ENCODE data around the gene DGKK. TPM values are rescaled to one million over a fixed set of nuclear protein-coding genes. Genes with fewer than 3 reads are reported as not detected.
A peak's percentile ranks its signal among the peaks of the same experiment; 100 is the strongest.

DGKK gene
- total and polyA plus RNA-seq, 2 experiments from 2014 or later = 0.15 to 0.27 TPM

GRCh38 chrX:50448565-50448964 is 22.1 kb downstream of the DGKK start:
- Histone ChIP-seq H3K27me3 (no peaks in the 10 kb centered on the region), H3K36me3 (no peaks in the 10 kb centered on the region), H3K4me1 (ENCODE audit: low read depth) (no peaks in the 10 kb centered on the region), H3K27ac (no peak overlapping the region), H3K4me3 (no peak overlapping the region), H3K9me3 (ENCODE audit: low read depth) (no peaks in the 10 kb centered on the region)
- no peak for TF ChIP-seq CTCF (IDR thresholded peaks at IDR 0.05; ENCODE audit: low read depth, low read length)
- no peak for DNase-seq (ENCODE audit: low read depth in 1 of 2, low spot score in 1 of 2)

- TF ChIP-seq CTCF (IDR thresholded peaks at IDR 0.05; ENCODE audit: low read depth, low read length) = no peak
- Histone ChIP-seq H3K9me3 (ENCODE audit: low read depth) (no peaks in the 10 kb centered on the region), H3K4me3 (no peak overlapping the region), H3K36me3 (no peaks in the 10 kb centered on the region), H3K27me3 (no peaks in the 10 kb centered on the region), H3K27ac (no peak overlapping the region), H3K4me1 (ENCODE audit: low read depth) (no peaks in the 10 kb centered on the region)
- no peak for DNase-seq (ENCODE audit: low read depth in 1 of 2, low spot score in 1 of 2)
Measured at GRCh38 chrX:50447535-50447934, 23.1 kb downstream of the DGKK start.

GRCh38 chrX:50442426-50443116 is 28.1 kb downstream of the DGKK start:
- Histone ChIP-seq H3K9me3 (ENCODE audit: low read depth) (no peaks in the 10 kb centered on the region), H3K4me3 (no peak overlapping the region), H3K36me3 (no peaks in the 10 kb centered on the region), H3K27me3 (no peaks in the 10 kb centered on the region), H3K27ac (no peak overlapping the region), H3K4me1 (ENCODE audit: low read depth) (no peaks in the 10 kb centered on the region)
- no peak for DNase-seq (ENCODE audit: low read depth in 1 of 2, low spot score in 1 of 2)
- no peak for TF ChIP-seq CTCF (IDR thresholded peaks at IDR 0.05; ENCODE audit: low read depth, low read length)

- Histone ChIP-seq H3K4me1 (ENCODE audit: low read depth) (no peaks in the 10 kb centered on the region), H3K9me3 (ENCODE audit: low read depth) (no peaks in the 10 kb centered on the region), H3K4me3 (no peak overlapping the region), H3K36me3 (no peaks in the 10 kb centered on the region), H3K27me3 (no peaks in the 10 kb centered on the region), H3K27ac (no peak overlapping the region)
- DNase-seq (ENCODE audit: low read depth in 1 of 2, low spot score in 1 of 2) = no peak
- no peak for TF ChIP-seq CTCF (IDR thresholded peaks at IDR 0.05; ENCODE audit: low read depth, low read length)
Measured at GRCh38 chrX:50436797-50437196, 33.8 kb downstream of the DGKK start.

GRCh38 chrX:50432829-50433289 is 37.8 kb downstream of the DGKK start:
- H3K4me3 ChIP-seq = no peak overlapping the region
- no peak overlapping the region for H3K27ac ChIP-seq
- DNase-seq (ENCODE audit: low read depth in 1 of 2, low spot score in 1 of 2) = peak in 1 of 2 donors; percentile 3
- TF ChIP-seq CTCF (IDR thresholded peaks at IDR 0.05; ENCODE audit: low read depth, low read length) = no peak
- no peaks in the 10 kb centered on the region for H3K27me3 ChIP-seq
- H3K4me1 ChIP-seq (ENCODE audit: low read depth) = no peaks in the 10 kb centered on the region
- no peaks in the 10 kb centered on the region for H3K9me3 ChIP-seq (ENCODE audit: low read depth)
- H3K36me3 ChIP-seq = no peaks in the 10 kb centered on the region

Measured in cardiac muscle cell (in vitro differentiated cells and primary cell).